SK-N-MC (cell line): Measurements from ENCODE around the gene MRPL10.

Source experiments
- EZH2 ChIP-seq: fragments of 200-600 bp; sonication (generic); IDR thresholded peaks from one replicate; pipeline ENCODE4 v1.6.1; 2017; ENCODE audit warnings: antibody characterized with exemption
- POLR2AphosphoS5 ChIP-seq: IDR thresholded peaks from 2 replicates; pipeline ENCODE4 v1.6.1; 2012; ENCODE audit warnings: mild to moderate bottlenecking, low read depth, low read length, borderline replicate concordance

GRCh38 chr17:47821424-47822391 lies 9.6 kb downstream of the MRPL10 start, which contains the start of gene OSBPL7:
- TF ChIP-seq EZH2 (no peak), POLR2AphosphoS5 (no peak)
